Measurements from ENCODE around the gene CBY1. TPM values are rescaled to one million over a fixed set of nuclear protein-coding genes. Genes with fewer than 3 reads are reported as not detected.

CBY1 gene
- total and polyA plus RNA-seq, 2 donors (not counting 1 experiment from before 2014, with no cell fraction given), result 6.0 to 20.7 TPM

DNA sequence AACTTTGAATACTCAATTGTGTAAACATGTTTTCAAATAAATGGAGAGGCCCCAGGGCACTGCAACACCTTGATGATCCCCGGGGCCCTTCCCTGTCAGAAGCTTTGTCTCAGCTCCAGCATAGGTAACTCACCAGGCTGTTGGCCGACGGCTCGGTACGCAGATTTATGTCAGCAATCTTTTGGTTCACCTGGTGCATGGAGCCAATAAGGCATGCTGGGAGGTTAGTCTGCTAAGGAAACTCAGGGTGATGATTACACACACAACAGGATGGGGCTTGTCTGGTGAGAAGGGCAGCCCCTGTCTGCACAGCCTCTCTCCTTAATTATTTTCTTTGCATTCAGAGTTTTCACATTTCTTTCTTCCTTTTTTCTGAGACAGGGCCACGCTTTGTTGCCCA, 11.0 kb upstream of the CBY1 start:
- ATAC-seq (ENCODE audit: low read depth) (no peak), DNase-seq (no peak)
- Histone ChIP-seq H3K9me3 (ENCODE audit: control extremely low read depth in 1 of 3, control insufficient read depth in 2 of 3, insufficient read depth in 1 of 3, low read length in 2 of 3) (no peaks in the 10 kb centered on the region), H3K4me3 (ENCODE audit: control extremely low read depth in 1 of 5, extremely low read depth in 1 of 5, insufficient read depth in 1 of 5, low read depth in 2 of 5, low read length in 4 of 5) (no peak overlapping the region), H3K27ac (ENCODE audit: low read length in 2 of 2) (no peak overlapping the region), H3K36me3 (replicated peaks in 1 of 2; ENCODE audit: control extremely low read depth in 1 of 2, control insufficient read depth in 1 of 2, extremely low read depth in 1 of 2, insufficient read depth in 2 of 2, low read length in 1 of 2) (no peaks in the 10 kb centered on the region), H3K9ac (ENCODE audit: low read length) (no peak overlapping the region), H3K79me2 (ENCODE audit: control insufficient read depth, insufficient read depth, low read length) (no peaks in the 10 kb centered on the region), H3K4me1 (ENCODE audit: control insufficient read depth in 2 of 2, insufficient read depth in 2 of 2, low read length in 2 of 2) (no peaks in the 10 kb centered on the region), H2AFZ (ENCODE audit: insufficient read depth, low read depth, low read length, poor library complexity, severe bottlenecking) (no peak overlapping the region), H4K20me1 (ENCODE audit: control insufficient read depth, insufficient read depth, low read length, poor library complexity, severe bottlenecking) (no peaks in the 10 kb centered on the region), H3K27me3 (replicated peaks in 1 of 4; ENCODE audit: control extremely low read depth in 1 of 4, control insufficient read depth in 3 of 4, insufficient read depth in 4 of 4, low read length in 3 of 4) (no peaks in the 10 kb centered on the region), H3K4me2 (replicated peaks; ENCODE audit: low read depth, low read length, poor library complexity, severe bottlenecking) (no peak overlapping the region)
- ChIA-PET POLR2A (no interaction called here), CTCF (no interaction called here)
- H3K4me3 Mint-ChIP-seq, result no peak overlapping the region
- H3K27ac Mint-ChIP-seq, result no peak overlapping the region
- H3K9me3 Mint-ChIP-seq (ENCODE audit: insufficient read depth), result no peaks in the 10 kb centered on the region
- TF ChIP-seq EZH2 (IDR thresholded peaks at IDR 0.05; ENCODE audit: borderline replicate concordance, insufficient read depth, low read depth, low read length, poor library complexity, severe bottlenecking) (no peak), CTCF (IDR thresholded peaks at IDR 0.05) (no peak)
- H3K27me3 Mint-ChIP-seq, result peaks cover 19% of the 10 kb centered on the region
- intact Hi-C loops (cut with micrococcal nuclease), result no loop called here
- WGBS (ENCODE audit: insufficient coverage), result 94% methylated on average over 6 of the region's 6 CpGs
- H3K4me1 Mint-ChIP-seq, result no peaks in the 10 kb centered on the region

DNA sequence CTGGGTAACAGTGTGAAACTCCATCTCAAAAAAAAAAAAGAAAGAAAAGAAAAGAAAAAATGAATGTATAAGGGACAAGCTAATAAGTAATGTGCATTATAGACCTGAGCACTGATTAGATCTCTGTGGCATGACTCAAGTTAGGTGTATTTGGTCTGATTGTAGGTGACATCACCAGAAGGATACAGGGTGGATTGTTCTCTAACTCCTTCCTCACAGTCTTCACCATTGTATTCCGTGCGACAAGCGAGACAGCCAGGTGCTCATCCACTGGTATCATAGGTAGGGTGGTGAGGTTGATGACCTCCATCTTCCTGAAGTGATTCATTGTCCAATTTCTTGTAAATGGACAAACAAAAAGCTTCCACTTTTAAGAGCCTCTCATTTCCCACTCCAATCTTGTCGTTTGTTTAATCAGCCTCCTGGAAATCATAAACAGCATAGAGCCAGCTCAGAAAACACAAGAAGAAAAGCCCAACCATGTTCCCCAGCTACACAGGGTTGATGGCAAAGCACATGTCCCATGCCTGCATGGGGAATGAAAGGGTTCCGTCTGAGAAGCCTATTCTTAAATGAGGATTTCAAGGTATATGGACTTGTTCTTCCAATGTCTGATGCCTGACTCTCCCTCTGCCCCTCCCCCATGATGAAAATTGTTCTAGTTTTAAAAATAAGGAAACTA, 6.5 kb upstream of the CBY1 start:
- CTCF ChIA-PET, result no interaction called here
- Histone ChIP-seq H3K79me2 (ENCODE audit: control insufficient read depth, insufficient read depth, low read length) (no peaks in the 10 kb centered on the region), H3K9ac (ENCODE audit: low read length) (no peak overlapping the region), H3K9me3 (ENCODE audit: control extremely low read depth in 1 of 3, control insufficient read depth in 2 of 3, insufficient read depth in 1 of 3, low read length in 2 of 3) (no peaks in the 10 kb centered on the region), H3K36me3 (replicated peaks in 1 of 2; ENCODE audit: control extremely low read depth in 1 of 2, control insufficient read depth in 1 of 2, extremely low read depth in 1 of 2, insufficient read depth in 2 of 2, low read length in 1 of 2) (no peaks in the 10 kb centered on the region), H3K27ac (ENCODE audit: low read length in 2 of 2) (no peak overlapping the region), H4K20me1 (ENCODE audit: control insufficient read depth, insufficient read depth, low read length, poor library complexity, severe bottlenecking) (no peaks in the 10 kb centered on the region), H3K27me3 (replicated peaks in 1 of 4; ENCODE audit: control extremely low read depth in 1 of 4, control insufficient read depth in 3 of 4, insufficient read depth in 4 of 4, low read length in 3 of 4) (no peaks in the 10 kb centered on the region), H2AFZ (ENCODE audit: insufficient read depth, low read depth, low read length, poor library complexity, severe bottlenecking) (no peak overlapping the region), H3K4me1 (ENCODE audit: control insufficient read depth in 2 of 2, insufficient read depth in 2 of 2, low read length in 2 of 2) (no peaks in the 10 kb centered on the region), H3K4me2 (replicated peaks; ENCODE audit: low read depth, low read length, poor library complexity, severe bottlenecking) (no peak overlapping the region), H3K4me3 (ENCODE audit: control extremely low read depth in 1 of 5, extremely low read depth in 1 of 5, insufficient read depth in 1 of 5, low read depth in 2 of 5, low read length in 4 of 5) (no peak overlapping the region)
- Mint-ChIP-seq H3K27ac (no peak overlapping the region), H3K9me3 (ENCODE audit: insufficient read depth) (no peaks in the 10 kb centered on the region), H3K4me3 (no peak overlapping the region), H3K4me1 (peaks cover 2% of the 10 kb centered on the region), H3K27me3 (peaks cover 7% of the 10 kb centered on the region)
- ATAC-seq (ENCODE audit: low read depth) (no peak), DNase-seq (no peak)
- POLR2A ChIA-PET, result no interaction called here
- no peak for TF ChIP-seq EZH2 (IDR thresholded peaks at IDR 0.05; ENCODE audit: borderline replicate concordance, insufficient read depth, low read depth, low read length, poor library complexity, severe bottlenecking)
- TF ChIP-seq CTCF (IDR thresholded peaks at IDR 0.05), result no peak
- intact Hi-C loops (cut with micrococcal nuclease), result loop anchor here (10.0 kb wide), 1 partner anchor 145 kb away; the partner anchor contains the start of gene DDX17
- WGBS (ENCODE audit: insufficient coverage), result 75% methylated on average over 1 of the region's 5 CpGs

Measured in B cell (primary cell).